IMR-90 (cell line): Measurements from ENCODE around the gene CYRIA.

Source experiments
- CEBPB ChIP-seq: IDR thresholded peaks from 2 replicates; pipeline ENCODE4 v1.6.1; 2012; ENCODE audit warnings: low read depth, low read length, improper control_type of control experiment
- CHD1 ChIP-seq: IDR thresholded peaks from 2 replicates; pipeline ENCODE4 v1.6.1; 2012; ENCODE audit warnings: low read depth, low read length, improper control_type of control experiment
- CTCF ChIP-seq: conservative IDR thresholded peaks from 2 replicates; pipeline ENCODE4 v1.5.1; 2012; ENCODE audit warnings: mild to moderate bottlenecking, low read depth, low read length, improper control_type of control experiment
- MXI1 ChIP-seq: IDR thresholded peaks from 2 replicates; pipeline ENCODE4 v1.6.1; 2012; ENCODE audit warnings: low read depth, mild to moderate bottlenecking, low read length, moderate library complexity, borderline replicate concordance
- POLR2A ChIP-seq: IDR thresholded peaks from 2 replicates; pipeline ENCODE4 v1.6.1; 2012; ENCODE audit warnings: mild to moderate bottlenecking, low read depth, low read length
- RAD21 ChIP-seq: IDR thresholded peaks from 2 replicates; pipeline ENCODE4 v1.6.1; 2012; ENCODE audit warnings: low read length, improper control_type of control experiment
- RFX5 ChIP-seq: IDR thresholded peaks from 2 replicates; pipeline ENCODE4 v1.8.0; 2012; ENCODE audit warnings: low read depth, mild to moderate bottlenecking, low read length, moderate library complexity
- SMC3 ChIP-seq: fragments of 150-350 bp; IDR thresholded peaks from 2 replicates; pipeline ENCODE4 v1.6.1; 2016; ENCODE audit warnings: low read depth, mild to moderate bottlenecking, antibody characterized with exemption, low read length, moderate library complexity

- no peak for TF ChIP-seq SMC3
- no peak for TF ChIP-seq POLR2A
- no peak for TF ChIP-seq CTCF
- no peak for TF ChIP-seq RFX5
- no peak for TF ChIP-seq MXI1
- TF ChIP-seq CHD1: no peak
- TF ChIP-seq RAD21: no peak
- no peak for TF ChIP-seq CEBPB
Observed at GRCh38 chr2:16707014-16707623, 41.5 kb upstream of the CYRIA start.
